SW 1271 (cell line): ENCODE measurements around the gene SCAPER.
A peak's percentile ranks its signal among the peaks of the same experiment; 100 is the strongest.
"Not testable (repeated sequence)": the region's sequence is repeated elsewhere in the genome, so short reads cannot be mapped to it uniquely, and the experiment has no call there.

ENCODE experiments used
- DNase-seq, 2 experiments: peaks; one replicate each; lab custom pipeline; 2025; lab: John Stamatoyannopoulos, UW

Gene SCAPER

GRCh38 chr15:76320012-76320411, 585.1 kb downstream of the SCAPER start:
- no peak for DNase-seq

- DNase-seq, result no peak
Measured at GRCh38 chr15:76313731-76314130, 591.4 kb downstream of the SCAPER start.

GRCh38 chr15:76313175-76313567, 592.0 kb downstream of the SCAPER start:
- not testable (repeated sequence) for DNase-seq

GRCh38 chr15:76312540-76313174, 592.5 kb downstream of the SCAPER start:
- peak; percentile 28 to 50 for DNase-seq

- DNase-seq, result peak; percentile 94 to 95
Measured at GRCh38 chr15:76311100-76311953, 593.8 kb downstream of the SCAPER start, which contains the start of gene ETFA. Gene ETFA (minus strand): TSS chr15:76311469. CDS start chr15:76311388, 81 bp downstream.

- DNase-seq, result peak in 1 of 2 experiments; percentile 43
Measured at GRCh38 chr15:76310475-76311099, 594.6 kb downstream of the SCAPER start.

GRCh38 chr15:76309601-76310330, 595.4 kb downstream of the SCAPER start:
- no peak for DNase-seq

- DNase-seq, result no peak
Measured at GRCh38 chr15:76303909-76304308, 601.2 kb downstream of the SCAPER start.

- DNase-seq, result no peak
Measured at GRCh38 chr15:76299786-76300185, 605.4 kb downstream of the SCAPER start.

GRCh38 chr15:76298986-76299385, 606.2 kb downstream of the SCAPER start:
- DNase-seq, result no peak

- not testable (repeated sequence) for DNase-seq
Measured at GRCh38 chr15:76297951-76298350, 607.2 kb downstream of the SCAPER start.
